ENCODE results near the gene CLUH.
A peak's percentile ranks its signal among the peaks of the same experiment; 100 is the strongest.

CLUH gene

DNA sequence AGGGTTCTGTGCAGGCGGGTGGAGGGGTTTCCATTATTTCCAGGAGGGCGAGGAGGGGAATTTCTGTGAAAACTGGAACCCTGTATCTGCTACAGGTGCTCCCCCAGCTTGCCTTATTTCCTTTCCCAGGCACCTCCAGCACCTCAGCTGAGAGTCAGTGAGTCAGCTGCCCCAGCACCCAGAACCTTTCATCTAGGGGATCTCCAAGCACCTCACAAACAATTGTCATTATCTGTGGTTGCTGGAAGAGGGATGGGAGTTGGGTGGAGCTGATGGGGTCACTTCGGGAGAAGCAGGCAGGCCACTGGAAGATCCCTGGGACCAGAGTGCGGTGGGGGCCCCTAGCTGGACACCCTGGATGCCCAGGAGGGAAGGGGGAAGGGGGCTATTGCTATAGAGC lies 10.0 kb upstream of the CLUH start:
- no peak for DNase-seq (ENCODE audit: low spot score)

DNA sequence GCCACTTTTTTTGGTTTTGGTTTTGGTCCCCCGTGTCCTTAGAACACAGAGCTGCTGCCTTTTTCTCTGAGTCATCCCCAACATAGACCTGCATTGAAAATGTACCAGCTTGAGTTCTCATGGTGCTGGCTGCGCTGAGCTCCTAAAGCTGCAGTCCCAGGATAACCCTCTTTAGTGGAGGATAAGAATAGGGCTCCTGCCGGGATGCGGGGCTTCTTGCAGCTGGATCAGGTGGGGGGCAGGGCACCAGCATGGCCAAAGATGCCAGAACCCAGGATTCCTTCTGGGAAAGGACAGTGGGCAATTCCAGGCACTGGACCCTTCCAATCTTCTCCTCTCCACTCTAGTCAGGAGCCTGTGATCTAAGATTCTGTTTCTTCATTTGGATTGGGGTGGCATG lies 8.3 kb upstream of the CLUH start:
- DNase-seq (ENCODE audit: low spot score), result no peak

DNA sequence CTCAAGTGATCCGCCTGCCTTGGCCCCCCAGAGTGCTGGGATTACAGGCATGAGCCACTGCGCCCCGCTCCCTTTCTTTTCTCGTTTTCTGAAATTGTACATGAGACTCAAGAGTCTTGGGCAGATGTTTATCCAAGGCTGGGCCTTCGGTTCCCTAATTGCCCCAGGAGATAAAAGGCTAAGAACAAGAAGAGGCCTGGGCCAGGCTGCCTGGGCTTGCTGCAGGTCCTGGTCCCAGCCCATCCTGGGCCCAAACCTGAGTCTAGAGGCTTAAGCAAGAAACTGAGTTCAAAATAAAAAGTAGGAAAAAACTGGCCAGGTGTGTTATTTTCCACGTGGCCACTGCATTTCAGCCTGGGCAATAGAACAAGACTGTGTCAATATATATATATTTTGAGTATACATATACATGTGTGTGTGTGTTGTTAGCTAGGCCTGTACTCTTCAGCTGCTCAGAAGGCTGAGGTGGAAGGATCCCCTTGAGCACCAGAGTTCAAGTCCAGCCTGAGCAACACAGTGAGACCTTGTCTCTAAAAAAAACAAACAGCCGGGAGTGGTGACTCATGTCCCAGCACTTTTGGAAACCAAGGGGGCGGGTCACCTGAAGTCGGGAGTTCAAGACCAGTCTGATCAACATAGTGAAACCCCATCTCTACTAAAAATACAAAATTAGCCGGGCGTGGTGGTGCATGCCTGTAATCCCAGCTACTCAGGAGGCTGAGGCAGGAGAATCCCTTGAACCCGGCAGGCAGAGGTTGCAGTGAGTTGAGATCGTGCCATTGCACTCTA lies 6.8 kb upstream of the CLUH start:
- DNase-seq (ENCODE audit: low spot score), result no peak

DNA sequence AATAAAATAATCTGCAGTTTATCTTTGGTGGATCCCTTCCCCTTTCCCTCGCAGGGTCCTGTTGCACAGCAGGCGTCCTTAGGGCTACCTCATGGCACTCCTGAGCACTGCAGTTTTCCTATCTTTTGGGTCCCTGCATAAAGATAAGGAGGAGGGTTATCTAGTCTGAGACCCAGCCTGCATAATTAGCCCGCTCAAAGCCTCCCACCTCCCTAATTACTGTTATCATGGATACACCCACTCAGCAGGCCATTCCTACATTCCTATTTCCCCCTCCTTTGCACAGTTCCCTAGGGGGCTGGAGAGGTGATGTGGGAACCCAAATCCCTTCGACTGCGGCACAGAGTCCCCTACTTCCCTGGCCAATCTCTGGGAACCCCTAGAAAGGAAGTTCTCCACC lies 5.1 kb upstream of the CLUH start:
- DNase-seq (ENCODE audit: low spot score), result no peak

DNA sequence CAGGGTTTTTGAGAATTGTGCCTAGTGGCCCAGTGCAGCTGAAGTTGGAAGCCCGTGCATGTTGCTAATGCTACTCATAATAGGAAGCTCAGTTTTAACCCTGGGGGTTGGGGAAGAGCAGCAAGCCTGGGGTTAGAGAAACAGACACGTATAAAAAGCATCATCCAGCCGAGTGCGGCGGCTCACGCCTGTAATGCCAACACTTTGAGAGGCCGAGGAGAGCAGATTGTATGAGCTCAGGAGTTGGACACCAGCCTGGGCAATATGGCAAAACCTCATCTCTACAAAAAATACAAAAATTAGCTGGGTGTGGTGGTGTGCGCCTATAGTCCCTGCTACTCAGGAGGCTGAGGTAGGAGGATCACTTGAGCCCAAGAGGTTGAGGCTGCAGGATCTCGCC lies 2.3 kb upstream of the CLUH start:
- no peak for DNase-seq (ENCODE audit: low spot score)

DNA sequence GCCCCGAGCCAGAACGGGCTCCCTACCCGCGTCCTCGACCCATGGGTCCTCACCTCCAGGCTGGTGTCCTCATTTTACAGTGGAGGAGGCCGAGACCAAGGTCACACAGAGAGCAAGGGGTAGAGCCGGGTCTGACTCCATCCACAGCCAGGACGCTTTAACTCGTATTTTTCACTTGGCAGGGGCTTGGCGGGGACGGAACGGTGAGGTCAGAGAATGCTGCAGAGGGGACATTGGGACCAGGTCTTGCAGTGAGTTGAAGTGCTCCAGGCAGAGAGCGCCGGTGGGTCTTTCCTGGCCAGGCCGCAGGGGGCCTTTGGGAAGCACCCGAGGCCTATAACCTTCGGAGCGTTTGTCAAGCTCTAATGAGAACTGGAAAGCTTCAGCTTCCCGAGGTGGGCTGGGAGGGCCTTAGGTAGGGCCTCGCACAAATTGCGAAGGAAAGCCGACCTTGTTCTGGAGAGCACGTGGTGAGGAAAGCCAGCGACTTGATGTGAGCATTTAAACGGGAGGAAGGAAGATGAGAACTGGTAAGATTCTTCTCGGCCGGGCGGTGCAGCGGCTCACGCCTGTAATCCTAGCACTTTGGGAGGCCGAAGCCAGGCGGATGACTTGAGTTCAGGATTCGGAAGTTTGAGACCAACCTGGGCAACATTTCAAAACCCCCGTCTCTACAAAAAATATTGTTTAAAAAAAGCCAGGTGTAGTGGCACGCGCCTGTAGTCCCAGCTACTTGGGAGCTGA lies 908 bp upstream of the CLUH start:
- DNase-seq (ENCODE audit: low spot score), result no peak

DNA sequence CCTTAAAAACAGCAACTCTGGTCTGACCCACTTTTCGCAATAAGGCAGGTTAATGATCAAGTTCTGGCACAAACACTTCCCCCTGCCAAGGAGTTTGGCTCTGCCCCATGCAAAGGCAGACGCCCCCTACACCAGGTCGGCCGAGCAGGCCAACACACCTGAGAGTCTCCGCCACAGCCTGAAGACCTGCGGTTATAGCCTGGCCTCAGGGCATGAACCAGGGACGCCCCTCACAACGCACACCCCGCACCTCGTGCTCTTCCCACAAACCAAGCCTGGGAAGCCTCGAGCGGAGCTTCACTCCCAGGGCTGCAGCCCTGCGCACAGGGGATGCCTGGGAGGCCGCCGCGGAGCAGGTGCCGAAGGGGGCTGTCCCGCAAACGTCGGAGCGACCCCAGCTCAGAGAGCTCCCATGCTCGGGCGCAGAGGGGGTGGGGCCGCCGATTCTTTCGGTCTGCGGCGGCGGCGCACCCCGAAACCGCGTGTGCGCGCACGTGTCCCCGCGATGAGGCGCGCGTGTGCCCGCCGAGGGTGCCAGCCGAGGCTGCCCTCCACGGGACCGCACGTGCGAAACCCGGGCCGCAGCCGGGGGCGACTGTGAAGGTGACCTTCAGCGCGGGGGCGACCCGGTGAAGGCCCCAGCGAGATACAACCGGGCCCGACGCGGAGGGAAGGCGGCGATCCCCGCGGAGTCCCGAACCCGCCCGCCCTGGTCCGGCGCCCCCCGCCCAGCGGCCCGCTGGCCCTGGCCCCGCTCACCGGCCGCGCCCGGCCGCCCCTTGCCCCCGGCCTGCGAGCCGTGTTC lies 559 bp downstream of the CLUH start:
- peak; percentile 66 for DNase-seq (ENCODE audit: low spot score)

DNA sequence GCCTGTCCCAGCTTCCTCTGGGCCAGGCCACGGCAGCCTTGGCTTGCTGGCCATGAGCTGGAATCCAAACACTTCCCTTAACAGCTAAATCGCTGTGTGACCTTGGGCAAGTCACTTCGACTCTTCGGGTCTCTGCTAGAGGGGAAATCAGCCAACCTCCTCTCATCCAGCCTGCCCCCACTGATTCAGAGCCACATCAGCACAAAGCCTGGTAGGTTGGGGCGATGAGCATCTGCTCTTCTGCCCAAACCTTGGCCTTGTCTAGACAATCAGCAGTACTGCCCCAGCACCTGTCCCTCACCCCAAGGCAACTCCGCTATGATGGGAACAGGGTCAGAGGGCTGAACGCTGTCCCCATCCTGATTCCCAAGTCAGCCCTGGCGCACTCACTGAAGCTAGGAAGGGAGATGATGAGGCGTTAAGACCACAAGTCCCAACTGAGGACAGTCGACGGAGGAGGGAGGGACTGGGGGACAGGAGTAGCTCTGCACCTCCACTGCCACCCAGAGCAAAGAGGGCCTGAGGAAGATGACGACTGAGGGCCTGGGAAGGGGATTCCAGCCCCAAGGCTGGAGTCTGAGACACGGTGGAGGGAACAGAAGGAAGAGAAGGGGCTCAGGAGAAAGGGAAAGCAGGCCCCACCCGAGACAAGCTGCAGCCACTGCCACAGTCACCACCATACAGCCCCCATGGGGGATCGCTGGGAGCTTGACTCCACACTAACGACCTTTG lies 1.3 kb downstream of the CLUH start:
- DNase-seq (ENCODE audit: low spot score), result no peak

DNA sequence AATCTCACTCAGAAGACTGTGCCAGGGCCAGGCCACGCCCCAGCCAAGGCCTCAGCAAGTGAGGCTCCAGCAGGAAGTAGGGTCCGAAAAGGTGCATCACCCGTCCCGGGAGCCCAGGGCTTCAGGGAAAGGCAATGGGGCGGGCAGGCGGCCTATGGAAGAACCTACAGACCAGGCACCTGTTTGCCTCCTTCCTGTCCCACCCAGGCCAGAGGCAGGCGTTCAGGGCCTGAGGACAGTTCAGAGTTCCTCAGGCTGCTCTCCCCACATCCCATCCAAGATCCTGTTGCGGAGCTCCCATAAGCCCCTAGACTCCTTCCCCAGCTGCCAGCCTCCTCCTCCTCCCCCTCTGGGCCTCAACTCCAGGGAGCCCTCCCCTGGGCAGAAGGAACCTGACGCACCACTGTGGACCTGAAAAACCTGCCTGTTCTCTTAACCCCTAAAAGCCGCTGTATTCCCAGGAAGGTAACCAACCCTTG lies 2.3 kb downstream of the CLUH start:
- DNase-seq (ENCODE audit: low spot score), result peak; percentile 67

DNA sequence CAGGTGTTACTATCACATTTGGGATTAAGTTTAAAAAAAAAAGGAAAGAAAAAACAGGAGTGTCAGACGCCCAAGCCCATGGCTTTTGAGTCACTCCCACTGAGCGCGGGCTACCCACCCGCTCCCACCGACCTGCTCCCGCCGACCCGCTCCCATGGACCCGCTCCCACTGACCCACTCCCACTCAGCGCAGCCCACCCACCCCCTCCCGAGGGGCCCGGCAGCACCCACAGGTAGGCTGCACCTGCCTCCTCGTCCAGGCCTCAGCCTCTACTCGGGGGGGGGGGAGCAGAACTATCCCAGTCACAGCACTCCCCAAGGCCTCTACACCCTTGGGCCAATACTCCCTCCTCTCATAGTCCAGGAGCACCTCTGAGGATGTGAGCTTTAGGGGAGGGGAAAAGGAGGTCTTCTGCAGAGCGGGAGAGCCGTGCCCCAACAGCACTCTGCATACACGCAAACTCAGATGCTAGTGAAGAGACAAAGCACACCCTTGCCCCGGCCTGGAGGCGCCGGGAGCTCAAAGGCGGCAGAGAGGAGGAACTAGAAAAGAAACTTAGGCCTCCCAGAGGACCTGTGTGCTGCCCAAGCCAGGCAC lies 2.9 kb downstream of the CLUH start:
- DNase-seq (ENCODE audit: low spot score), result no peak

DNA sequence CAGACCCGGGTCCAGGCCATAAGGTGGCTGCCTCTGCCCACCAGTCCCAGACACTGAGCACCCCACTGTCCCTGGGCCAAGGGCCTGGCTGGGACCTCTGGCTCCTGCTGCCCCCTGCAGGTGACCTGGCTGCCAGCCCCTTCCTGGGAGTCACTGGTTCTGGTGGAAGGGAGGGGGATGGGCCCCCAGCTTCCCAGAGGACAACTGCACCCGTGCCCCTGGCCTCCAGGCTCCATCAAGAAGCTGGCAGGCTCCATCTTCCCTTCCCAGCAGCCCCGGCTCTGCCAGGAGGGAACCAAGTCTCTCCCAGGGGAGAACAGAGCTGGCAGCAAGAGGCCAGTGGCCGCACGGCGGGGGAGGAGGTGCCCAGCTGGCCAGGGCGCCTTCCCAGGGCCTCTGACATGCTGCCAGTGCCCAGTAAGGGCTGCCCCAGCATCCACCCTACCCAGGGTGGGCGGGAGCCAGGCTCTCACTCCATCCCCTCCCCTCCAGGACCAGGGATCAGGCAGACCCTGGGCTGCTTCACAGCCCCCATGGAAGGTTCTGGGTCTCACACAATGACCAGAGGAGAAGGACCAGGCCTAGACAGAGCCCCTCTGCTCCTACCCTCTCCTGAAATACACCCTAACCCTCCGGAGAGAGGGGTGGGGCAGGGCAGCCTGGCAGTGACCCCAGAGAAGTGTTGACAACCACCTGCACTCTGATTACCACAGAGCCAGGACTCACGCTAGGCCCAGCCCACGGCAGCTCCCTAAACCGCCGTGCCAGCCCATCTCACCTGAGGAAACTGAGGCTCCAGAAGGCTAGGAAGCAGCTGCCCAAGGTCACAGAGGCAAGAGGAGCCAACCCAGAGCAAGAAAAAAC lies 3.6 kb downstream of the CLUH start:
- peak; percentile 56 for DNase-seq (ENCODE audit: low spot score)

DNA sequence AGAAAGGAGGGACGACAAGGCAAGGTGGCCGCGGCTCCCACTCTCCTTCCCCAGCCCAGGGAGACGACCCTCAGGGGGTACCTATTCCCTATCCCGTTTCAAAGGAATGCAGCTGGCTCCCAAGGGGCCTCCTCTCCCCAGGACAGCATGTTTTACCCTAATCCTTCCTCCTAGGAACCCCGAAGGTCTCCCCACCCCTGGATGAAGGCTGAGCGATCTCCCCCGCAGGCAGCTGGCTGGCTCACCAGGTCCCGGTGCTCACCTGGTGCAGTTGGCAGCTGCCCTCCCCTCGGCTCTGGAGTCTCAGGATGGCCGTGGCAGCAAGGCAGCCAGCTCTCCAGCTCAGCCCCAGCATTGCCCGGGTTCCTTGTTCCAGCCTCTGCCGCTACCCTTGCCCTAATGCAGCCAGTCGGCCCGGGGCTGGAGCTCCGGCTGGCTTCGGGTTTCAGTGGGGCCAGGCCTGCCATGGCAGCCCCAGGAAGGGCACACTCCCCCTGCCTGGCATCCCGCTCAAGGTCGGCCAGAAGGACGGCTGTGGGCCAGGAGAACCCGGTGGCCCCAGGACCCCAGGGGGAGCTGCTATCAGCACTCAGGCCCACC lies 4.6 kb downstream of the CLUH start:
- no peak for DNase-seq (ENCODE audit: low spot score)

DNA sequence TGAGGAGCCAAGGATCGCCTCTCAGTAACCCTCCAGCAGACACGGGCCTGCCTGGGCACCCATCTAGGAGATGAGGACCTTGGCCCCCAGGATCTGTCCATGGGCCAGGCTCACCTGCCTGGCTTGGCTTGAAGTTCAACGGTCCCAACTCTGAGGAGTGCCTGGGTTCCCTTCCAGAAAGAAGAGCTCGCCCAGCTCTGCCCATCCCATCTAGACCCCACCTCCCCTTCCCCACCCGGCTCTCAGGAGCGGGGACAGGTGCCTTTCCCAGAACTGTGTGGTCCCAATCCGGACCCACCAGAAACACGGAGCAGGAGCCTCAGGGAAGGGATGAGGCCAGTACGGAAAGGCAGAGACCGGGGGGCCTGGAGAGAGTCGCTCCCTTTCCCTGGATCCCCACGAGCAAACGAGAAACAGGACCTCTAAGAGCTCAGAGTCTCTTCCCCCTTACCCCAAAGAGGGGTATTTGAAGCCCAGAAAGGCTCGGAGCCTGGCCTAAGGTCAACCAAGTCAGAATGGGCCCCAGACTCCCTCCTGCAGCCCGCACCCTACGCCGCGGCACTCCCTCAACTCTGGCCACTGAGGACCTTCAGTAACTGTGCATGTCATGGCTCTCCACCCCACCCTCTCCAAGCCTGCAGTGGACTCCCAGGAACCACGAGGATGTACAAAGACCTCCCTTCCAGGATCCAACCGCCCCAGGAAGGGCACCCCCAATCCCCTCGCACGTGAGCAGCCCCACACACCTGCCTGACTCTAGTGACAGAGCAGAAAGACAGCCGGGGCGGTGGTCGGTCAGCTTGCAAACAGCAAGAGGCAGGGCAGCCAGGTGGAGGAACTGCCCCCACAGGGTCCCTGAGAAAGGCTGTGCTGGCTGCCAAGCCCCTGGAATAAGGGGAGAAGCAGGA lies 5.4 kb downstream of the CLUH start:
- no peak for DNase-seq (ENCODE audit: low spot score)

DNA sequence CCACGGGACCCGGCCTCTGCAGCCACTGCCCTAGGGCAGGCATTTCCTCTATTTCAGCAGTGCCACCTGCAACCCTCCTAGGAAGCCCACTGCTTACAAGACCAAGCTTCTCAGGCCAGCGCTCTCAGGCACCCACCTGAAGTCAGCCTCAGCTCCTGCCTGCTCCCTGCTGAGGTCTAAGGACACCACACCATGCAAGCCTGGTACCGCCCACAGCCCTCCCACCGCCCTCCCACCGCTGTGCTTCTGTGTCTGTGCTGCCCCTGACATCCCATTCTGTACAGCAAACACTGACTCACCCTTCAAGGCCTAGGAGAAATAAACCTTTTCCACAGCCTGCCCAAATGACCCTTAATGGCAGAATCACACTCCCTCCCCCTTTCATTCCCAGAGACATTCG lies 6.3 kb downstream of the CLUH start:
- DNase-seq (ENCODE audit: low spot score), result no peak

DNA sequence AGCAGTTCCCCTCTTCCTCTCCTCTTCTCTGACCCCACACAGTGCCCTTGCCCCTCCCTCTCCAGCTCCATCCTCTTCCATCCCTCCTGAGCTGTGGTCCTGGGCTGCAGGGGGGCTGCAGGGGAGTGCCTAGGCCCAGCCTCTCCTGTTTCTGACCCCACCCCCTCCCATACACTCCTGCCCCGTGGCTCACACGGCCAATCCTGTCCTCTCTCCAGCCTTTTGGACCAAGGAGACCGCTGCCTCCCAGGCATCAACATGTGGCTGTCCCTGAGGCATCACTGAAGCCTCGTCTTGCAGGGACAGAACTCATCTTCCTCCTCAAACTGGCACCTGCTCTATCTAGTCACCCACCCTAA lies 6.7 kb downstream of the CLUH start:
- no peak for DNase-seq (ENCODE audit: low spot score)

DNA sequence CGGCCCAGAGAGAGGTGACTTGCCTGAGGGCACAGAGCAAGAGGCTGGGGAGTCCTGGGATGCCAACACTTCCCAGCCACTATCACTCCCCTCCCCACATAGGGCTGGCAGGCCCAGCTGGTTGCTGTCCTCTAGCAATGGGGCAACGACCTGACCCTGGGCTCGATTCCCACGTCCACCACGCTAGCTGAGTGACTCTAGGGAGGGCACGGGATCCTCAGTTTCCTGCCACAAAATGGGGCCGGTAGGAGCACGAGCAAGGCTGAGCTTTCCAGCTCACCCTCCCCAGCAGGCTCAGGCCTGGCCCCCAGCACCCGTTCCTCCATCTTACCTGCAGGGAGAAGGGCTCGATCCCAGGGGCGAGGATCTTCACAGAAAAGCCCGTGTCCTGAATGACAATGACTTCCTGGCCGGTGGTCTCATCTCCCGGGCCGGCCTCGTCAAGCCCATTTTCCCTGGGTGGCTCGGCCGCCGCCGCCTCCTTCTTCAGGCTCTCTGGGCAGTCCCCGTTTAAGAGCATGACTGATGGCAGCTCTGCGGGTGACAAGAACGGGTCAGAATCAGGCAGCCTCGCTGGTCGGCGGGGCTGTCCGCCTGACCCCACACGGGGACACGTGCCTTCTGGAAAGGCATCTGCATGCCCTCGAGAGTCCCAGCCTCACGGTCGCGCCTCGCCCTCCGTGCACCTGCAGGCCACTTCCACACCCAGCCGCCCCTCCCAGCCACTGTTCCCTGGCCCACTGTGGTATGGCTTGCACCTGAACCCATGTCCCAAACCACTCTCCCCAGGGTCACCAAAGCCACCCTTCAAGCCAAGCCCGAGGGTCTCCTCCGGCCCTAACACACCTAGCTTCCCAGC lies 7.3 kb downstream of the CLUH start:
- DNase-seq (ENCODE audit: low spot score), result no peak

DNA sequence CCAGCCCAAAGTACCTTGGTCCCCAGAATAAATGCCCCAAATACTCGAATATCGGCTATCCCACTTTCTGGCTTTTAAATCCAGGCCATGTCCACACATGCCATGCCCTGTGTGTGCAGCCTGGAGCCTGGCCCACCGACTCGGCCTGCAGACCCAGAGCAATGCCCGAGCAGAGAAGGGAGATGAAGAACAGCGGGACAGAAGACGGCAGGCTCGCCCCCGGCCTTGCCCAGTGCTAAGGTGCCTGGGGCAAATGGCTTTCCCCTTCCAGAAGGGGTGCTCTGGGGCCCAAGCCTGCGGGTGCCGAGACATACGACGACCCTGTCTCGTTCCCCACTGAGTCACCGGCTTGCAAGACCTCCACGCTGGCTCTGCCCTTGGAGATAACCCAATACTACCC lies 8.0 kb downstream of the CLUH start:
- no peak for DNase-seq (ENCODE audit: low spot score)

DNA sequence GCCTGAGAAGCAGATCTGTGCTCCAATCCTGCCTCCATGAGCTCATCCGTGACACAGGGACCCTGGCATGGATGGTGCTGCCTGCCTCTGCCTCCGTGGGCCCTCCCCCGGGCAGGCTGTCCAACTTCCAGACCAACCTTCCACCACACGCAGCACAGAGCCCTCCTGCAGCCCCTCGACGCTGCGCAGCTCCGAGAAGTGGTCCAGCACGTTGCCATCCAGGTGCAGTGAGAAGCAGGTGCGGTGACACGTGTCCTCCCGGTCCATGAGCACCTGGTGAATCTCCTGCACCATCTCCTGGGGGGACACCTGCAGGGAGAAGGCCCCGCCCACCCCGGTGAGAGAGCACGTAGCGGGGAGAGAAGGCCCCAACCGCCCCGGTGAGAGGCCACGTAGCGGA lies 8.4 kb downstream of the CLUH start:
- DNase-seq (ENCODE audit: low spot score), result no peak

All from GM03348 (cell line).